ENCODE data around the gene RBFOX2. TPM values are rescaled to one million over a fixed set of nuclear protein-coding genes. Genes with fewer than 3 reads are reported as not detected.

Gene RBFOX2
- total RNA-seq, 1 experiment from 2014 or later, result 57.0 TPM

GRCh38 chr22:35900483-35901168 is 128.0 kb downstream of the RBFOX2 start:
- peak; percentile 39 for DNase-seq (ENCODE audit: low read depth, low spot score)
- in situ Hi-C loops (cut with HindIII; ENCODE audit: low pct_unique_long_range_greater_than_20kb, low sequenced_read_pairs), result no loop called here

- in situ Hi-C loops (cut with HindIII; ENCODE audit: low pct_unique_long_range_greater_than_20kb, low sequenced_read_pairs), result no loop called here
- no peak for DNase-seq (ENCODE audit: low read depth, low spot score)
Measured at GRCh38 chr22:35899736-35900135, 128.9 kb downstream of the RBFOX2 start.

DNA sequence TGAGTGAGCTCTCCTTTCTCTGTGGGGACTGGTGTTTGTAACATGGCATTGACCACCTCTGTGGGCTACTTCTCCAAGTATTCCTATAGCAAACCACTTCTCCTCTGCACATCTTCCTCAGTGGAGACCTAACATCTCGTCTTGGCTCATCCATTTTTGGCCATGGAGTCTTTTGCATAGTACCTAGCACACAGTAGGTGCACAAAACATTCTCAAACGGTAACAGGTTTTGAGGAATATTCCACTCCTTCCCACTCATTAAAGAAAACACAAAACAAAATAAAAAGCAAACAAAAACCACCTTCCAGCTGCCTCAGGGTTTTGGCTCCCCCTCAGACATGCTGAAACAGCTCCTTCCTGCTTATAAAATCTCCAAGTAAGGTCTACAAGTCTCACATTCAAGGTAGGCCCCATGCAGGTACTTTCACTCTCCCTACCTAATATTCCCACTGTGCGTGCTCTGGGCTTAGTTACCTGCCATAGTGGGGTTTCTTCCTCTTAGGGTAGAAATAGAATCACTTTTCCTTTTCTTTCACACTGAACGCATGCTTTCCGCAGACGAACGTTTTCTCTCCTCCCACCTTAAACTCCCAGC is 132.4 kb downstream of the RBFOX2 start:
- in situ Hi-C loops (cut with HindIII; ENCODE audit: low pct_unique_long_range_greater_than_20kb, low sequenced_read_pairs), result no loop called here
- no peak for DNase-seq (ENCODE audit: low read depth, low spot score)

DNA sequence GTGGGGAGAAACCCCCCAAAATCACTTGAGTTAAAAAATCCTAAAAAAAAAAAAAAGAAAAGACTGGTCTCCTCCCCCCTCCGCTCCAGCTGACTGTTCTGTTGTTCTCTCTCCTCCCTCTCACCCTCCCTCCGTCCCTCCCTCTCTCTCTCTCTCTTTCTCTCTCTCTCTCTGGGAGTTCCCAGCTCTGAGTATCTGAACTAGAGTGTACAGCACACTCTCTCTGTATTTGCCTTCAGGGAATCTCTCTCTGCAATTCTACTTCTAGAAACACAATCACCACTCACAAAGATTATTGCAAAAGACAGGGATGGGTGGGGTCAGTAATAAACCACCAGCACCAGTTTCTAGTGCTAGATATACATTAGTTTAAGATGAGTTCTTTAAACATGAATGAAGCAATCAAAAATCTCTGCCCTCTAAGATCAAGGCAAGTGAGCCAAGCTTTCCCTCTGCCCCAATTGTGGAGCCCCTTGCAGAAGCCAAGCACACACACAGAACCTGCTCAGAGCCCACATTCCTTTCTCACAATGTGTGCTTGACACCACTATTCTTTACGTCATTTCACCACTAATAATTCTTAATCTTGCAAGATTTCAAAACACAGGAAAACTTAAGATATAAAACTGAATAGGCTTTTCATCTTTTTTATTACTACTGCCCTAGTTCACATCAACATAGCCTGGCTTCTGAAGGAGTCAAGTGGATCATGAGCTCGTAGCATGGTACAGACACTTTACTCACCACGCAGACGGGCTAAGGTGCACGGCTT is 133.5 kb downstream of the RBFOX2 start:
- DNase-seq (ENCODE audit: low read depth, low spot score), result peak; percentile 85
- in situ Hi-C loops (cut with HindIII; ENCODE audit: low pct_unique_long_range_greater_than_20kb, low sequenced_read_pairs), result no loop called here

- in situ Hi-C loops (cut with HindIII; ENCODE audit: low pct_unique_long_range_greater_than_20kb, low sequenced_read_pairs), result no loop called here
- DNase-seq (ENCODE audit: low read depth, low spot score), result no peak
Measured at GRCh38 chr22:35894464-35894878, 134.2 kb downstream of the RBFOX2 start.

GRCh38 chr22:35893698-35894097 is 134.9 kb downstream of the RBFOX2 start:
- in situ Hi-C loops (cut with HindIII; ENCODE audit: low pct_unique_long_range_greater_than_20kb, low sequenced_read_pairs), result no loop called here

GRCh38 chr22:35892192-35892591 is 136.4 kb downstream of the RBFOX2 start:
- in situ Hi-C loops (cut with HindIII; ENCODE audit: low pct_unique_long_range_greater_than_20kb, low sequenced_read_pairs), result no loop called here
- no peak for DNase-seq (ENCODE audit: low read depth, low spot score)

More at GRCh38 chr22:35893698-35894097, 134.9 kb downstream of the RBFOX2 start:
- DNase-seq (ENCODE audit: low read depth, low spot score), result no peak

DNA sequence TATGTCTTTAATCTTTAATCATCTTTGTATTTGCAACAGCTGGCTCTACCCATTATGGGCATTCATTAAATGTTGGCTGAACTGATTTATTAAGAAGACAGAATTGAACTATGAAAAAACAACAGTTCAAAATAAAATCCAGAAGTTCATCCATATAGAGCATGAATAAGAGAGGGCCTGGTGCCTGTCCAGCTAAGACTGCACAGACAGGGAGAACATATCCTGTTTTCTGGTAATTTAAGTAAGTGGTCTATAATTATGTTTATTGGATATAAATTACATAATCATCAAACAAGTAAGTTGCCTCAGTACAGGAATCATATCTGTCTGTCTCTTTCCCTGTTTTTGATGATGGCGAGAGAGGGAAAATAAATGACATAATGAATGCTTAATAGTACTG is 137.2 kb downstream of the RBFOX2 start:
- no peak for DNase-seq (ENCODE audit: low read depth, low spot score)
- in situ Hi-C loops (cut with HindIII; ENCODE audit: low pct_unique_long_range_greater_than_20kb, low sequenced_read_pairs), result no loop called here

GRCh38 chr22:35889071-35889470 is 139.6 kb downstream of the RBFOX2 start:
- DNase-seq (ENCODE audit: low read depth, low spot score), result no peak
- in situ Hi-C loops (cut with HindIII; ENCODE audit: low pct_unique_long_range_greater_than_20kb, low sequenced_read_pairs), result no loop called here

DNA sequence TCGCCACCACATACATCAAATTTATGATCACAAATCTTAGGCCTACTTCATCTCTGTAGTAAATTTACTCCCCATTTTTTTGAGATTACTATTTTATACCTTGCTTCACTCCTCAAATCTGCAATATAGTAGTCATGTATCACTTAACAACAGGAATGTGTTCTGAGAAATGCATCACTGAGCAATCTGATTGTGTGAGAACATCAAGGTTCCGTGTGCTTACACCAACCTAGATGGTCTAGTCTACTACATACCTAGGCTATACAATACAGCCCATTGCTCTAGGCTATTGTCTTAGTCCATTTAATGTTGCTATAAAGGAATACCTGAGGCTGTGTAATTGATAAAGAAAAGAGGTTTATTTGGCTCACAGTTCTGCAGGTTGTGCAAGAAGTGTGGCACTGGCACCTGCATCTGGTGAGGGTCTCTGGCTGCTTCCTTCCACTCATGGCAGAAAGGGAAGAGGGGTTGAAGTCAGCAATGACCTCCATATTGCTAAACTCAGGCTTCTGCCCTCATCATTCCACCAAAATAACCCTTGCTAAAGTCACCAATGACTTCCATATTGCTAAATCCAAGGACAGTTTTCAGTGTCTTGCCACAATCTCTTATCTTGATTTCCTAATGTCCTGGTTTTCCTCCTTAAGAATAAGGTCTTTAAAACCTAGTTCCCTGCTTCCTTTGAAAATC is 140.3 kb downstream of the RBFOX2 start:
- DNase-seq (ENCODE audit: low read depth, low spot score), result no peak
- in situ Hi-C loops (cut with HindIII; ENCODE audit: low pct_unique_long_range_greater_than_20kb, low sequenced_read_pairs), result no loop called here

- in situ Hi-C loops (cut with HindIII; ENCODE audit: low pct_unique_long_range_greater_than_20kb, low sequenced_read_pairs), result no loop called here
- DNase-seq (ENCODE audit: low read depth, low spot score), result no peak
Measured at GRCh38 chr22:35887296-35887875, 141.2 kb downstream of the RBFOX2 start.

DNA sequence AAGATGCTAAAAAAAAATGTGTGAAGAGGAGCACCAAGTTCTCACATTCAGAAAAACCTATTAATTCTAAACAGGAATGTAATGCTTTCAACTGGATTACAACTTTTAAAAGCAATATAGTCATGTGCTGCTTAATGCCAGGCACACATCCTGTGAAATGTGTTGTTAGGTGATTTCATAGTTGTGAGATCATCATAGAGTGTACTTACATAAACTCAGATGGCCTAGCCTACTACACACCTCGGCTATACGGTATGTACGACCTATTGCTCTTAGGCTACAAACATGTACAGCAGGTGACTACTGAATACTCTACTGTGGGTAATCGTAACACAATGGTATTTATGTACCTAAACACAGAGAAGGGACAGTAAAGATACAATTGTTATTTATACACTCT is 142.3 kb downstream of the RBFOX2 start:
- no peak for DNase-seq (ENCODE audit: low read depth, low spot score)
- in situ Hi-C loops (cut with HindIII; ENCODE audit: low pct_unique_long_range_greater_than_20kb, low sequenced_read_pairs), result no loop called here

DNA sequence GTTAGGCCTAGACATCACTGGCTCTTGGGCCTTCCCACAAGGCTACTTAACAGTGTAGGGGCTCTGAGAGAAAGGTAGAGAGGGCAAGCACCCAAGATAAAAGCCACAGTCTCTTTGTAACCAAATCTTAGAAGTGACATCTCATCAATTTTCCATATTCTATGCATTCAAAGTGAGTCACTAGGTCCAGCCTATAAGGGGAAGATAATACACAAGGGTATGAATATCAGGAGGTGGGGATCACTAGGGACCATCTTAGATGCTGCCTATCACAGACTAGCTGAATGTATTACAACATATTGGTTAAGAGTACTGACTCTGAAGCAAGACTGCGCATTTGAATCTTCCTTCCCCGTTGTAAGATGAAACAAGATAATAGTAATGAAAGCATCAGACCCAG is 144.1 kb downstream of the RBFOX2 start:
- DNase-seq (ENCODE audit: low read depth, low spot score), result no peak
- in situ Hi-C loops (cut with HindIII; ENCODE audit: low pct_unique_long_range_greater_than_20kb, low sequenced_read_pairs), result no loop called here

DNA sequence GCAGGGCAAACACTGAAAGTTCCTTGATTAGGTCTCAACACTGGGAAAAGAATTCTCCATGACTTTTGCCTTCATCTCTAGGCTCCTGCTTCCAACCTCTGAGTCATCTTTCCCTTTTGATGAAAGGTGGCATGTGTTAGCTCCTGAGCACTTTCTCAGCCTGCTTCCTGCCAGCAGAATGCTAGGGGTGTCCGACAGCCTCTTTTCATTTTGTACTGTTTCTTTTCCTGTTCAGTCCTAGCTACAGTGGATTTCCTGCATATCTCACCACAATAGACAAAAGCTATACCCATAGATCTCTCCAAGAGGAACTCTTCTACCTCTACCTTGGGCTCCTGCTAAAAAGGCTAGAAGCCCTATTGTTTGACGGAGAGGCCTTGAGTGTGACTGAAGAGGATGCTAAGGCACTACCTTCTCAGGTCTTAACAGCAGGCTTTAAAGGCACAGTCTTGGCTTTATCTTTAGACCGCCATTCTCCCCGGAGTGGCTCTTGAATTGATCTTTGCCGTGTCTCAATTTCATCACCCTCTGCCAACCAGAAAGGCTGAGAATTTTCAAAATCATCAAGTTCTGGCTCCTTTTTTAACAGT is 145.5 kb downstream of the RBFOX2 start:
- peak; percentile 62 for DNase-seq (ENCODE audit: low read depth, low spot score)
- in situ Hi-C loops (cut with HindIII; ENCODE audit: low pct_unique_long_range_greater_than_20kb, low sequenced_read_pairs), result no loop called here

- DNase-seq (ENCODE audit: low read depth, low spot score), result no peak
- in situ Hi-C loops (cut with HindIII; ENCODE audit: low pct_unique_long_range_greater_than_20kb, low sequenced_read_pairs), result no loop called here
Measured at GRCh38 chr22:35882211-35883030, 146.2 kb downstream of the RBFOX2 start.

DNA sequence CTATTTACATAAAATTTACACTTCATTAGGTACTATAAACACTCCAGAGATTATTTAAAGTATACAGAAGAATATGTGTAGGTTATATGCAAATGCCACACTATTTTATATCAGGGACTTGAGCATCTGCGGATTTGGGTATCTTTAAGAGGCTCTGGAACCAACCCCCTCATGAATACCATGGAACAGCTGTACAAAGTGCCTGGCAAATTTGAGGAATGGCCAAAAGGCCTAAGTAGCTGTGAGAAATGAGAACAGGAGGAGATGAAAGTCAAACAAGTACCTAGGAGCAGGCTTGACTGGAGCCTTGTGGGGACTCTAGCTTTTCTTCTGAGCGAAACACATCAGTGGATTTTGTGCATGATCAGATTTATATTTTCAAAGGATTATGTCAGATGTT is 149.3 kb downstream of the RBFOX2 start:
- in situ Hi-C loops (cut with HindIII; ENCODE audit: low pct_unique_long_range_greater_than_20kb, low sequenced_read_pairs), result no loop called here
- DNase-seq (ENCODE audit: low read depth, low spot score), result no peak

DNA sequence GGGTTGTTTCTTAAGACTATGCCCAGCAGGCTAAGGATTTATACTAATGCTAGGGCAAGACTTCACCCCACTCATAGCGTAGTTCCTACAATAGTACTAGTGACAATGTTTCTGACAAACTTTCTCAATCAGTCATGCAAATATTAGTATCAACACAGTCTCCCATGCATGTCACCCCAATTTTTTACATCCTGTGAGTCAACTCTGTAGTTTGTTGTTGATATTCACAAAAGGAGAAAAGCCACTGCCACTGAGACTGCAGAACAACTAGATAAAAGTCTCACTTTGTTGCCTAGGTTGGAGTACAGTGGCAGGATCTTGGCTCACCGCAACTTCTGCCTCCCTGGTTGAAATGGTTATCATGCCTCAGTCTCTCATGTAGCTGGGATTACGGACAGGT is 155.2 kb downstream of the RBFOX2 start:
- DNase-seq (ENCODE audit: low read depth, low spot score), result no peak
- in situ Hi-C loops (cut with HindIII; ENCODE audit: low pct_unique_long_range_greater_than_20kb, low sequenced_read_pairs), result no loop called here

Measured in SK-MEL-5 (cell line).